ENCODE data around the gene KIAA1328. TPM values are rescaled to one million over a fixed set of nuclear protein-coding genes. Genes with fewer than 3 reads are reported as not detected.

KIAA1328 gene
- polyA plus RNA-seq, 2 of the 4 experiments (the other 2 are of a cell fraction): 1.7 to 3.9 TPM

- TF ChIP-seq HMGXB4 (CRISPR knock-in tag; IDR thresholded peaks at IDR 0.05; ENCODE audit: borderline replicate concordance) (no peak), HOXA7 (CRISPR knock-in tag; IDR thresholded peaks at IDR 0.05) (no peak)
Observed at GRCh38 chr18:37084912-37085311, 256.0 kb downstream of the KIAA1328 start (continued).

- TF ChIP-seq CEBPB (IDR thresholded peaks at IDR 0.05) (no peak), JUNB (IDR thresholded peaks at IDR 0.05) (no peak), KDM1A (IDR thresholded peaks at IDR 0.05; ENCODE audit: low read depth) (no peak), SMC3 (IDR thresholded peaks at IDR 0.05) (no peak), RFX5 (IDR thresholded peaks at IDR 0.05) (no peak), POLR2AphosphoS2 (conservative IDR thresholded peaks at IDR 0.05; ENCODE audit: low read length) (no peak), HES2 (IDR thresholded peaks at IDR 0.05) (no peak)
- DNase-seq (ENCODE audit: low read depth in 1 of 2, low spot score in 1 of 2) (no peak), FAIRE-seq (no peak), ATAC-seq (no peak)
- WGBS (ENCODE audit: missing lambda C conversion rate): 49% methylated on average over 2 of the region's 2 CpGs
- POLR2A ChIA-PET: no interaction called here
- Histone ChIP-seq H3K4me3 (no peak overlapping the region), H3K4me1 (no peaks in the 10 kb centered on the region), H3K27ac (no peak overlapping the region), H3K9me3 (no peaks in the 10 kb centered on the region), H3K4me2 (no peak overlapping the region)
- CTCF ChIA-PET: no interaction called here
Observed at GRCh38 chr18:37085362-37085761, 256.4 kb downstream of the KIAA1328 start.

GRCh38 chr18:37107748-37108522 lies 279.0 kb downstream of the KIAA1328 start:
- Histone ChIP-seq H3K27ac (no peak overlapping the region), H3K9me3 (no peaks in the 10 kb centered on the region), H3K4me1 (no peaks in the 10 kb centered on the region), H3K4me3 (no peak overlapping the region), H3K4me2 (no peak overlapping the region)
- POLR2A ChIA-PET: no interaction called here
- no peak for FAIRE-seq
- WGBS (ENCODE audit: missing lambda C conversion rate): 20% methylated on average over 5 of the region's 5 CpGs
- no peak for TF ChIP-seq EHF (CRISPR knock-in tag; IDR thresholded peaks at IDR 0.05)
- no peak for TF ChIP-seq CBX8 (IDR thresholded peaks at IDR 0.05)
- no peak for TF ChIP-seq POLR2AphosphoS2 (conservative IDR thresholded peaks at IDR 0.05; ENCODE audit: low read length)
- TF ChIP-seq KDM5A (IDR thresholded peaks at IDR 0.05): no peak
- no peak for TF ChIP-seq CTCF (IDR thresholded peaks at IDR 0.05)
- TF ChIP-seq CHD4 (IDR thresholded peaks at IDR 0.05; ENCODE audit: borderline replicate concordance): no peak
- TF ChIP-seq HOXA7 (CRISPR knock-in tag; IDR thresholded peaks at IDR 0.05): no peak
- no peak for TF ChIP-seq BHLHE40 (IDR thresholded peaks at IDR 0.05; ENCODE audit: low read depth, low read length)
- TF ChIP-seq TFCP2L1 (CRISPR knock-in tag; IDR thresholded peaks at IDR 0.05): no peak
- TF ChIP-seq HES2 (IDR thresholded peaks at IDR 0.05): no peak
- no peak for TF ChIP-seq USF2 (IDR thresholded peaks at IDR 0.05)
- no peak for TF ChIP-seq POLR2A (IDR thresholded peaks at IDR 0.05; ENCODE audit: low read length)
- no peak for TF ChIP-seq GATA3 (IDR thresholded peaks at IDR 0.05; ENCODE audit: borderline replicate concordance)
- no peak for TF ChIP-seq HEYL (CRISPR knock-in tag; IDR thresholded peaks at IDR 0.05)
- TF ChIP-seq MYC (IDR thresholded peaks at IDR 0.05; ENCODE audit: borderline replicate concordance, low read length): no peak
- no peak for TF ChIP-seq NR3C1 (IDR thresholded peaks at IDR 0.05)
- no peak for TF ChIP-seq HDAC2 (IDR thresholded peaks at IDR 0.05)
- no peak for TF ChIP-seq JUN (IDR thresholded peaks at IDR 0.05)
- ATAC-seq: no peak
- no peak for DNase-seq (ENCODE audit: low read depth in 1 of 2, low spot score in 1 of 2)
- CTCF ChIA-PET: interaction anchor here (0.6 kb wide), 1 partner anchor 496 kb away, joined by 3 read pairs; no protein-coding TSS in a partner anchor
